Heart right ventricle (tissue), 16 donors: ENCODE data around the gene IRF2BPL. TPM values are rescaled to one million over a fixed set of nuclear protein-coding genes. Genes with fewer than 3 reads are reported as not detected.
A peak's percentile ranks its signal among the peaks of the same experiment; 100 is the strongest.

ENCODE experiments used
- ATAC-seq, 8 donors: fragments of 200-7000 bp; cut with Tn5 transposase; one replicate each; pipeline ENCODE4 v1.9.1; 2020; ENCODE audit warnings: mild to moderate bottlenecking in 8 of 8, moderate library complexity in 8 of 8, moderate number of reproducible peaks in 1 of 8
- DNase-seq, 2 donors: peaks; one replicate each; pipeline ENCODE4 v3.0.0-alpha.2; 2020
- H3K27ac ChIP-seq, 10 donors: fragments of 200-600 bp; sonication (generic) in 2 of 10; one replicate each; pipeline versions ENCODE4 v1.5.0 to v1.8.0; 2020 to 2022; ENCODE audit warnings: mild to moderate bottlenecking in 3 of 10
- H3K27me3 ChIP-seq, 7 donors: fragments of 200-600 bp; one replicate each; pipeline ENCODE4 v1.8.0; 2021 to 2022; ENCODE audit warnings: mild to moderate bottlenecking in 2 of 7
- H3K36me3 ChIP-seq, 9 donors: fragments of 200-600 bp; sonication (generic) in 1 of 9; one replicate each; pipeline versions ENCODE4 v1.5.0 to v1.8.0; 2020 to 2022; ENCODE audit warnings: mild to moderate bottlenecking in 2 of 9
- H3K4me1 ChIP-seq, 9 donors: fragments of 200-600 bp; sonication (generic) in 1 of 9; one replicate each; pipeline versions ENCODE4 v1.5.0 to v1.8.0; 2020 to 2022; ENCODE audit warnings: mild to moderate bottlenecking in 4 of 9
- H3K4me3 ChIP-seq, 10 donors: fragments of 200-600 bp; sonication (generic) in 2 of 10; one replicate each; pipeline versions ENCODE4 v1.5.0 to v1.8.0; 2020 to 2022; ENCODE audit warnings: mild to moderate bottlenecking in 7 of 10, moderate library complexity in 2 of 10
- H3K9me3 ChIP-seq, 11 donors: fragments of 200-600 bp in 10 of 11; sonication (generic) in 2 of 11; one replicate each; pipeline versions ENCODE4 v1.5.0 to v1.8.0; 2013 to 2022; ENCODE audit warnings: mild to moderate bottlenecking in 2 of 11, control low read depth in 1 of 11, moderate library complexity in 1 of 11
- CTCF ChIP-seq, 9 donors: fragments of 200-600 bp; sonication (generic) in 2 of 9; IDR thresholded peaks; one replicate each; pipeline versions ENCODE4 v1.5.0 to v1.8.0; 2021 to 2022; ENCODE audit warnings: antibody characterized with exemption in 9 of 9, mild to moderate bottlenecking in 5 of 9, moderate library complexity in 1 of 9
- WGBS, 2 donors: extraction: QIAGEN DNeasy Blood & Tissue Kit; methylation state at CpG; one replicate each; pipeline ENCODE4 v1.1.7; 2013; ENCODE audit warnings: inconsistent platforms in 1 of 2; 5-methylcytosine and 5-hydroxymethylcytosine counted together
- intact Hi-C, 10 donors: fragments of 100-400 bp; cut with DNase I; formaldehyde crosslinking; loops; one replicate each; pipeline versions ENCODE4 v1.11.1 to v1.14.2; 2022
- polyA plus RNA-seq, 2 donors: library from polyadenylated mRNA; stranded (reverse); fragments of 200-250 nt; gene quantifications; one replicate each; pipeline ENCODE4 v1.2.3, GENCODE V29; 2013
- total RNA-seq, 10 donors: library from RNA; stranded (reverse); fragmentation: NEBNext Ultra II Directional in 3 of 10; extraction: Animal tissue kit (Norgen Biotek cat#: 25700) in 3 of 10; gene quantifications; one replicate each; pipeline versions ENCODE4 v1.2.1 to v1.2.4, GENCODE V29; 2021 to 2023
- donor health status: Arrhythmogenic right ventricular cardiomyopathy.
- donor health status: ischemic (EF 13 %, LVEDD 7.1; RV severe dilation, severe dysfunction).
- donor health status: healthy with polysubstance abuse.
- donor health status: DM: no; HTN: yes; CAD: no.
- donor health status: DM: no; HTN: no; CAD: no.
- donor health status: ischemic (EF 25% LVEDD 6.9; RV normal size, moderate dysfunction).
- donor health status: ischemic (EF 25% LVEDD 5.7; RV mildly dilated, moderate dysfunction).
- donor health status: healthy.
- donor health status: DM: yes; HTN: yes; CAD: no.
- donor health status: Ischemic cardiomyopathy.
- donor health status: ischemic (EF 35%, LVEDD 5.7; RV mildly dilated, moderate dysfunction).
- donor health status: nonischemic (EF 11% LVEDD 7.7; RV severe dilation, severe dysfunction).
- donor health status: DM: yes; HTN: yes; CAD: no.
- donor health status: PGD.
- donor health status: ischemic (EF 29% LVEDD 5.4; RV normal size, mild dysfunction).
- donor health status: nonischemic (EF 23%, LVEDD 6.1; RV moderate dilation, normal function).

IRF2BPL gene
- total and polyA plus RNA-seq, 12 donors: 6.6 to 66.6 (median 34.7) TPM

GRCh38 chr14:77043177-77043983 lies 14.9 kb upstream of the IRF2BPL start:
- Histone ChIP-seq H3K4me3 (peak overlapping the region in 4 of 10 donors; percentile 3 to 31 (median 4)), H3K27me3 (no peaks in the 10 kb centered on the region), H3K9me3 (no peaks in the 10 kb centered on the region), H3K4me1 (peaks cover 60 to 98% (median 83%) of the 10 kb centered on the region in 9 donors), H3K27ac (peak overlapping the region; percentile 90 to 100 (median 96)), H3K36me3 (no peaks in the 10 kb centered on the region)
- WGBS, 2 donors: 9 to 10% methylated on average over 10 of the region's 10 CpGs
- DNase-seq (peak in 1 of 2 donors; percentile 75), ATAC-seq (peak; percentile 3 to 41 (median 23))
- intact Hi-C loops: loop anchor here in 5 of 10 donors (2.0 to 5.0 kb wide), 2 partner anchors 15 to 86 kb away; partner anchors contain the start of gene IRF2BPL (in 1 of the 5)
- TF ChIP-seq CTCF (IDR thresholded peaks at IDR 0.05): no peak

GRCh38 chr14:77041881-77042545 lies 13.5 kb upstream of the IRF2BPL start:
- Histone ChIP-seq H3K4me1 (peaks cover 63 to 98% (median 96%) of the 10 kb centered on the region in 9 donors), H3K9me3 (no peaks in the 10 kb centered on the region), H3K4me3 (no peak overlapping the region), H3K27ac (peak overlapping the region; percentile 90 to 100 (median 96)), H3K27me3 (no peaks in the 10 kb centered on the region), H3K36me3 (no peaks in the 10 kb centered on the region)
- peak; percentile 13 to 57 (median 40) for ATAC-seq
- 16% methylated on average over 14 of the region's 14 CpGs for WGBS, 2 donors
- peak in 1 of 2 donors; percentile 81 for DNase-seq
- TF ChIP-seq CTCF (IDR thresholded peaks at IDR 0.05): no peak
- intact Hi-C loops: loop anchor here in 5 of 10 donors (2.0 to 5.0 kb wide), 2 partner anchors 13 to 85 kb away; partner anchors contain the start of gene IRF2BPL (in 1 of the 5)

- 21 to 25% methylated on average over 23 of the region's 23 CpGs for WGBS, 2 donors
- no peak for DNase-seq
- peak in 5 of 8 donors; percentile 0 to 6 (median 0) for ATAC-seq
These were observed 12.5 kb upstream of the IRF2BPL start for GRCh38 chr14:77040741-77041653.

More at GRCh38 chr14:77040741-77041653, 12.5 kb upstream of the IRF2BPL start:
- TF ChIP-seq CTCF (IDR thresholded peaks at IDR 0.05): no peak
- peak overlapping the region; percentile 90 to 100 (median 96) for H3K27ac ChIP-seq
- peaks cover 58 to 98% (median 95%) of the 10 kb centered on the region in 9 donors for H3K4me1 ChIP-seq
- H3K9me3 ChIP-seq: no peaks in the 10 kb centered on the region
- peak overlapping the region in 6 of 10 donors; percentile 18 to 46 (median 42) for H3K4me3 ChIP-seq
- no peaks in the 10 kb centered on the region for H3K27me3 ChIP-seq
- H3K36me3 ChIP-seq: no peaks in the 10 kb centered on the region
- intact Hi-C loops: loop anchor here in 4 of 10 donors (1.0 to 5.0 kb wide), 2 partner anchors 13 to 84 kb away; partner anchors contain the start of gene IRF2BPL (in 1 of the 4)
